COLO829 (cell line): Measurements from ENCODE around the gene KIF18A.
"Not testable (repeated sequence)": the region's sequence is repeated elsewhere in the genome, so short reads cannot be mapped to it uniquely, and the experiment has no call there.

ENCODE experiments used
- DNase-seq: peaks from one replicate; pipeline ENCODE4 v3.0.0; 2012; ENCODE audit warnings: low spot score

The KIF18A gene

DNA sequence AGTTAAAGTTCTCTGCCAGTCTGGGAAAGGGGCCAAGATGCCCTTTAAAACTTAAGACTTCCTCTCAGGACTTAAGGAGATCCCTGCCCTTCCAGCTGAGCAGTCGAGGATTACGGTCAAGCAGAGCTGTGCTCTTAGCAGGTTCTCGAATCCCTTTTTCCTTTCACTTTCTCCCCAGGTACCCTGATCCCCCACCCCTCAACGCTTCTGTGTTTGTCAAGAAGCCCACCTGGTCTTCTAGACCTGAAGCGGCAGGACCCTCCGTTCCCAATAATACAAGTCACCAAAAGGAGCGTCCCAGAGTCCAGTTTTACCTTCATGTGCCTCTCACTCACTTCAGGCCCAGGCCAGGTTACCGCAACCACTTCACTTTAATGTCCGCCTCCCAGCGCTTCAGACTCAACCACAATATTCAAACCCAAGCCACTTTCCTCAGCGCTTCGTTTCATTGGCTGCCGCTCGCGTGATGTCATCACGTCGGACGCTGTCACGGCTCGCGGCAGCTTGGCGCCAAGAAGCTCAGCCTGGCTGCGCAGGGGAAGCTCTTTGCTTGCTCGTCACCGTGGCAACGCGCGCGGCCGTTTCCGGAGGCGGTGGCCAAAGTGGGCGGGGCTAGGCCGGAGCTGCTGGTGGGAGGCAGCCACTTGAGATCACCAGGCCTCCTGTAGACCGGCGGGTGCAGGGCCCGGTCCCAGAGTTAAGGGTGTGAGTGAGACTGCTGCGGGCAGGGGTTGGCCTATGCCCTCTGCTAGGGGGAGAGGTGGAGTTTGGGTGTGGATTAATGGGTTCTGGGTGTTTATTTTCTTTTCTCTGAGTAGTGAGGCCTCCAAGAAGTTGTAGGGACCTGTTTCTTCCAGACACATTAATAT lies at the start of gene KIF18A, which contains the start of gene METTL15:
TSS of gene KIF18A (minus strand) at position 407 of the 869 bp plus-strand sequence. CDS start 10,209 bp downstream, outside the sequence.
TSS of gene METTL15 (plus strand) at position 639 of the 869 bp plus-strand sequence. CDS start 4,947 bp downstream, outside the sequence.
- DNase-seq = peak; percentile 89

DNA sequence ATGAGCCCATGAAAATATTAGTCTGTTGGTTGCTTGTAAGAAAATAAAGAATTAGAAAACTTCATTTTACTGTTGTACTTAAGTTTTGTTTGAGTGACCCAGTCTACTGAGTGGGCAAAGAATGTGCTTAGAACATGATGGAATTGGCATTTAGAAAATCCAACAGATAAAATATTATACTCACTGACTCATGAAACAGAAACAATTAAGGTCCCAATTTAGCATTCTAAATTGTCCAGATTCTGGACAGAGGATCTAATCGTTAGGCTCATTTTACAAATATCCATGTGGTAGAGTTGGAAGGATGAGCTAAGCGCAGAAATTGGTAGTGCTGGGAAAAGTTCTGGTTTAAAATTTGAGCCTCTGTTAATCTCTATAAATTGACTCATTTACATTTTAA lies 45.6 kb upstream of the KIF18A start:
- DNase-seq = no peak

GRCh38 chr11:28152743-28153142 lies 44.8 kb upstream of the KIF18A start:
- DNase-seq = no peak

- DNase-seq = peak; percentile 94
Measured at GRCh38 chr11:28146123-28146751, 38.3 kb upstream of the KIF18A start.

DNA sequence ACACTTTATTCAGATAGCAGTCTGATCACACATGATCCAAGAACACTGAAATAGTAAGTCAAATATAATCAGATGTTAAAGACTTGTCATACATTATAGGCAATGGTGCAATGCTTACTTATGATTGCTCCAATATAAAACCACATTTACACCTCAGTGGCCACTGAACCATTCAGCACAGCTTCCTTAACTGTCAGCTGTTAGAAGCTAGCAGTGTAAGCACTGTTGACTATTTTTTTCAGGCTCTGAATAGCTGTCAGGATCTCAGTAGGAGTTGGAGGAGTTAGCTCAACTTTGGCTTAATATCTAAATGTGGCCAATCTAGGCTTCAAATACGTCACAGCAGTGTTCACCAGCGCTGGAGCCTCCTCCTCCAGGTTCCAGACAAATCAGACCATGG lies 36.9 kb upstream of the KIF18A start:
- DNase-seq = no peak

DNA sequence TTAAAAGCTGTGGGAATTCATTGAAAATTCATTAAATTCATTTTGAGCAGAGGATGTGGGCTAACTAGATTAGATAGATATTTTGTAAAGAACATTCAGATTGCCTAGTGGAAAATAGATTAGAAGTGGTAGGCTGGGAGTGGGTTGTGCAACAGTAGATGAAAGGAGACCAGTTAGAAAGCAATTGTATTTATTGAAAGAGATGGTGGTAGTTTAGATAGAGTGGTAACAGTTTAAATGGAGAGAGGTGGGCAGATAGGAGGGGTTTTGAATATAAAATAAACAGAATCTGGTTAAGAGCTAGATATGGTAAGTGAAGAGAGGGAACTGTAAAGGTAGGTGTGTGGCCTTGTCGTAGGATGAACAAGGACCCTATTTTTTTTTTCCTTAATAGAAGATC lies 34.8 kb upstream of the KIF18A start:
- no peak for DNase-seq

DNA sequence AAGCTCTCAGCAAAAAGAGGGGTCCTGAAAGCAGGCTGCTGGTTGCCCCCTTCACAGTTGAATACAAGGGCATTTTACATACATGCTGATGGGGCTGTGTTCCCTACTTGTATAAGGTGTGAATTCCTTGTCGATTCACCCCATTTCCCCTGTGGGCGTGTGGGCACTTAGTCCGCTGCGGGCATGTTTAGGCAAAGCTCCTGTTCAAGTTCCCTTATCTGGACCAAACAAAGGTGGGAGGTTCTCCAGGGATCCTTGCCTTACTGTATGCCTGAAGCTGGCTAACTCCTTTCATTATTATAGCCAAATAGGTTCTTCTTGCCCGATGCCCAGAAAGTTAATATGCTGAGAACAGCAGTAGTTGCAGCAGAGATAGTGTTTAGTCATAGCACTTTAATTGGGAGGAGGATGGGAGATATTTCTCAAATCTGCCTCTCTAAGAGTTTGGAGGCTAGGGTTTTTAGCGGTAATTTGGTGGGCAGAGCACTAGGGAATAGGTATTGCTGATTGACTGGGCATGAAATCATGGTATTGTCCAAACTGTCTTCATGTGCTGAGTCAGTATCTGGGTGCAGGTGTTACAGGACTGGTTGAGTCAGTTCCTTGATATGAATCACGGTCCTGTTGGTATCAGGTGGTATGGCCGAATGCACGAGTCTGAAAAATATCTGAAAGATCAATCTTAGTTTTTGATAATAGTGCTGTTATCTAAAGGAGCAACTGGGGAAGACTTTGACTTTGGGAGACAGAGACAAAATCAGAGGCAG lies 32.9 kb upstream of the KIF18A start:
- DNase-seq = no peak

DNA sequence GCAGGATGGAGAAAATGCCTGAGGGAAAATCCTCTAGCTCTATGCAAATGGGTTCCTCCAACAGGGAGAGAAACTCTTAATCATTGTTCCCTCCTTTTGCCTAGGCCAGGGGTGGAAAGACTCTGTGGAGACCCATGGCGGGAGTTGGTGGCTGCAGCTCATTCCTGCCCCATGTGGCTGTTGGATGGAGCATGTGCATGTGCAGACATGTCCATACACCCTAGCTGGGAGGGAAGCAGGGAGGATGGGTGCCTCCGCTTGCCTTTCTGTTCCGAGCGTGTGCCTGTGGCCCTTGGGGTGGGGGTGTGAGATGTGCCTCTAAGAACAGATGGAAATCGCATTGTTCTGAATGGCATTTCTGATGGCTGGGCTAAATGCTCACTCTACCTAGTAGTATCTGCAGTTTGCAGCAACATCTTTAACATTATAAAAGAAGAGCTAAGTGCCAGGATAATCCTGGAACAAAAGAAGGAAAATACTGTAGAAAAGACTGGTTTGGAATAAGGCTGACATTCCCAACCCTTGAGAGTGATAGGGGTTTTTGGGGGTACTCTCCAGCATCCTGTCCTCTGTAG lies 32.0 kb upstream of the KIF18A start:
- DNase-seq = no peak

- no peak for DNase-seq
Measured at GRCh38 chr11:28137832-28138231, 29.9 kb upstream of the KIF18A start.

- no peak for DNase-seq
Measured at GRCh38 chr11:28137366-28137765, 29.4 kb upstream of the KIF18A start.

DNA sequence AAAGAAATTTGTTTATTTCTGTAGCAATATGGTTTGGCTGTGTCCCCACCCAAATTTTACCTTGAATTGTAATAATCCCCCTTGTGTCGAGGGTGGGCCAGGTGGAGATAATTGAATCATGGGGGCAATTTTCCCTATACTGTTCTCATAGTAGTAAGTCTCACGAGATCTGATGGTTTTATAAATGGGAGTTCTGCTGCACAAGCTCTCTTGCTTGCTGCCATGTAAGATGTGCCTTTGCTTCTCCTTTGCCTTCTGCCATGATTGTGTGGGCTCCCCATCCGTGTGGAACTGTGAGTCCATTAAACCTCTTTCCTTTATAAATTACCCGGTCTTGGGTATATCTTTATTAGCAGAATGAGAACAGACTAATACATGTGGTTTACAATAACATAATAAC lies 28.2 kb upstream of the KIF18A start:
- not testable (repeated sequence) for DNase-seq

DNA sequence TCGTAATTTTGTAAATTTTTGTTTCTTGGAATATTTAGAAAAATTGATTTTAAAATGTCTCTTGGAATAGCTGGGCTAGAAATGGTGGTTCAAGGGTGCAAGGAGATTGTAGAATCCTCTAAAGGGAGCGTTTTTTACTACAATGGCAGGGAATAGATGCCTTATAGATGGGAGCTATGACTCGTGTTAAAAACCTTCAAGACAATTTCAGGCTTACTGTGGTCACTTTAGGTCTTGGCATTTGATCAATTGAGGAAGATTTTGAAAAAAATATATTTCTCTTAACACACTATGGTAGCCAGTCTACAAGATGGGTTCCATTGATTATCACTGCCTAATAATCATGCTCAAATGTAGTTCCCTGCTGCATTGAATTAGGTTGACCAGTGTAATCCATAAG lies 25.2 kb upstream of the KIF18A start:
- no peak for DNase-seq

- DNase-seq = no peak
Measured at GRCh38 chr11:28132548-28132947, 24.6 kb upstream of the KIF18A start.

DNA sequence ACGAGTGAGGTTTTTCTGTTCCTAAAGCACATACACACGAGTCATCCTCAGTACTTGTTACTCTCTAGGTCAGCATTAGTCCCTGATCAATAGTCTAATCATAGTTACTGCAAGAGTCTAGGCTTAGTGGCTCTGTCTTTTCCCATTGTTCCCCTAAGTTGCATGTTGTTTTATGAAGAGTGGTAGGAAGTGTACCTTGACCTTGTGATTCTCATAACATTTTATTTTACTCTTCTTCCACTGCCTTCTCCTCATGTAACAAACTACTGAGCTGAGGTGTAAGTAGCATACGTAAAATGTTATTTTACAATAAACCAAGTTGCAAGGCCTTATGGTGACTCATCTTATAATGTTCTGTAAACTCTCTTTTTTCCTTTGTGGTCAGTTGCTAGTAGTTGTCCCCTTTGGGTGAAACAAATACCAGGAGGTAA lies 15.2 kb upstream of the KIF18A start:
- DNase-seq = no peak

- DNase-seq = no peak
Measured at GRCh38 chr11:28117712-28118111, 9.8 kb upstream of the KIF18A start.

DNA sequence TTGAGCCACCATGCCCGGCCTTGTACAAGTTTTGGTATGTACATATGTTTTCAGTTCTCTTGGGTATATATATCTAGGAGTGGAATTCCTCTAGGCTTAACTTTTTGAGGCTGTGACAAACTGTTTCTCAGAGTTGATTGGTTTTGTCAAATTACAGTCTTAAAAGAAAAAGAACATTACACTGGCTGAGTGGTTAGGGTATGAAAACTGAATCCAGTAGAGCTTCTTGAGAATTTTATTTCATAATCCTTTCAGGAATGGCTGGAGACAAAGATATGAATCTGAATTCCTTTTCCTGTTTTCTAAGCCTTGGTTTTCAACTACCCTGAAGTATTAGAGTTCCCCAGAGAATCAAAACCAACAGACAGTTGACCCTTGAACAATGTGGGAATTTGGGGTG lies 6.8 kb upstream of the KIF18A start:
- no peak for DNase-seq

GRCh38 chr11:28114116-28114515 lies 6.2 kb upstream of the KIF18A start:
- no peak for DNase-seq

- DNase-seq = no peak
Measured at GRCh38 chr11:28110821-28111200, 2.9 kb upstream of the KIF18A start.

DNA sequence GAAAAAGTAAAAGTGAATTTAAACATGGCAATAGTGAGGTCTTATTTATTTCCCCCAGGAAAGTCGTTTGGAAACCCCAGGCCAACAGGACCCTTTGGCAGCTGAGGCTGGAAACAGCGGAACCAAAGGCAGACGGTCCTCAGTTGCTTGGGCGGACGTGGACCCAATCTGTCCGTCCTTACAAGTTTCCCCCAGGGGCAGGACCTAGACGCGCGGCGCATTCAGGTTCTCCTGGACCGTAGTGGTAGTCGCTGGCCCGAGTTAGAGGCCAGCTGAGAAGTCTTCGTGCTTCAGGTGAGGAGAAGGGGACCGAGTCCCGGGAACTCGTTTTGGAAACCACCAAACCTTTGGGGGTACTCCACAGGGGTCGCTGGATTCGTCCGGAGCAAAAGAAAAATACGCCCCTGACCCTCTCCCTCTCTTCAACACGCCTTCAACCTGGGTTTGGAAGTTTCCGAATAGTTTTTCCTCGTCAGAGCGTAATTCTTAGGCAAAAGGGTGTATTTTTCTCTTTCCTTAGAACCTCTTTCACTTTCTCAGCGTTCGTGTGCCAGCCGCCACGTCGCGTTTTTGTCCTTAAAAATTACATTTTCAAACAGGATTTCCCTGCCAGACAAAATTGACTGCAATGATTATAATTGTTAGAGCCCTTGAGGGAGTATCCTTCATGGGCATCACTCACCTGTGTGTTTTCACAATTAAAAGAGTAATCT lies 2.3 kb upstream of the KIF18A start:
- peak; percentile 35 for DNase-seq

GRCh38 chr11:28108958-28109357 lies 1.0 kb upstream of the KIF18A start:
- DNase-seq = no peak

GRCh38 chr11:28107191-28107749 lies 686 bp downstream of the KIF18A start:
- no peak for DNase-seq
